Spleen (tissue), 11 donors: ENCODE measurements around the gene ATP5F1D. TPM values are rescaled to one million over a fixed set of nuclear protein-coding genes. Genes with fewer than 3 reads are reported as not detected.

Source experiments
- DNase-seq: peaks from one replicate; pipeline ENCODE4 v3.0.0-alpha.2; 2020
- H3K27ac ChIP-seq, 8 donors: fragments of 200-600 bp; sonication (generic) in 7 of 8; 1 replicate in 4 of 8; 2 replicates in 4 of 8; pipeline versions ENCODE4 v1.5.0 to v1.8.0; 2016 to 2021; ENCODE audit warnings: inconsistent platforms in 4 of 8, mild to moderate bottlenecking in 4 of 8, moderate library complexity in 1 of 8
- H3K27me3 ChIP-seq, 7 donors: fragments of 200-600 bp; sonication (generic) in 6 of 7; replicated peaks in 1 of 7; 1 replicate in 4 of 7; 2 replicates in 3 of 7; pipeline versions ENCODE4 v1.5.0 to v1.8.0; 2016 to 2021; ENCODE audit warnings: inconsistent platforms in 3 of 7, mild to moderate bottlenecking in 1 of 7
- H3K36me3 ChIP-seq, 6 donors: fragments of 200-600 bp; sonication (generic) in 5 of 6; 1 replicate in 4 of 6; 2 replicates in 2 of 6; pipeline versions ENCODE4 v1.5.0 to v1.8.0; 2016 to 2021; ENCODE audit warnings: inconsistent platforms in 2 of 6
- H3K4me1 ChIP-seq, 6 donors: fragments of 200-600 bp; sonication (generic) in 5 of 6; 1 replicate in 3 of 6; 2 replicates in 3 of 6; pipeline versions ENCODE4 v1.5.0 to v1.8.0; 2016 to 2021; ENCODE audit warnings: inconsistent platforms in 3 of 6
- H3K4me3 ChIP-seq, 8 donors: fragments of 200-600 bp; sonication (generic) in 7 of 8; 1 replicate in 4 of 8; 2 replicates in 4 of 8; pipeline versions ENCODE4 v1.5.0 to v1.8.0; 2016 to 2021; ENCODE audit warnings: inconsistent platforms in 4 of 8, mild to moderate bottlenecking in 4 of 8, moderate library complexity in 2 of 8
- H3K9me3 ChIP-seq, 8 donors: fragments of 200-600 bp; sonication (generic) in 7 of 8; 1 replicate in 4 of 8; 2 replicates in 4 of 8; pipeline versions ENCODE4 v1.5.0 to v1.8.0; 2016 to 2021; ENCODE audit warnings: inconsistent platforms in 4 of 8
- CTCF ChIP-seq, 11 experiments: fragments of 200-600 bp in 7 of 11; fragments of 450-650 bp in 4 of 11; sonication (generic) in 4 of 11; IDR thresholded peaks in 8 of 11; conservative IDR thresholded peaks in 3 of 11; 1 replicate in 7 of 11; 2 replicates in 4 of 11; pipeline versions ENCODE4 v1.4.0 to v1.8.0; 2016 to 2021; ENCODE audit warnings: antibody characterized with exemption in 11 of 11, inconsistent platforms in 4 of 11, mild to moderate bottlenecking in 1 of 11
- POLR2A ChIP-seq, 3 donors: fragments of 450-650 bp; IDR thresholded peaks; one replicate each; pipeline ENCODE4 v1.5.1; 2017; ENCODE audit warnings: antibody characterized with exemption in 3 of 3, mild to moderate bottlenecking in 1 of 3
- POLR2AphosphoS5 ChIP-seq, 3 donors: sonication (generic); formaldehyde crosslinking; IDR thresholded peaks; one replicate each; pipeline ENCODE4 v1.5.1; 2017; ENCODE audit warnings: antibody characterized with exemption in 3 of 3
- WGBS, 5 donors: extraction: QIAGEN DNeasy Blood & Tissue Kit in 3 of 5; methylation state at CpG; one replicate each; pipeline versions ENCODE4 v1.1.5 to v1.1.7; 2013 to 2018; 5-methylcytosine and 5-hydroxymethylcytosine counted together
- intact Hi-C: fragments of 100-400 bp; cut with DNase I; formaldehyde crosslinking; loops from one replicate; pipeline ENCODE4 v1.15.0; 2023; ENCODE audit warnings: low total_unique reads
- polyA plus RNA-seq, 3 donors: library from polyadenylated mRNA; stranded (reverse); fragments of 200-250 nt; gene quantifications; one replicate each; pipeline ENCODE4 v1.2.1, GENCODE V29; 2013
- total RNA-seq, 7 donors: library from RNA; depleted of rRNA in 3 of 7; stranded (reverse); fragments of >200 nt in 3 of 7; fragmentation: NEBNext Ultra II Directional in 4 of 7; extraction: Animal tissue kit (Norgen Biotek cat#: 25700) in 4 of 7; gene quantifications; one replicate each; pipeline versions ENCODE4 v1.1.0 to v1.2.1, GENCODE V29; 2016 to 2021
- donor health status: healthy with polysubstance abuse.
- donor health status: DM: no; HTN: no; CAD: no; lungs with moderate emphysema.
- donor health status: DM: no; HTN: no; CAD: no.
- donor health status: Bipolar disorder and iron deficiency.
- donor health status: healthy.
- donor health status: DM: no; HTN: no; CAD: no.
- donor health status: DM: yes; HTN: yes; CAD: no.

Gene ATP5F1D
- total and polyA plus RNA-seq, 10 donors: 49.1 to 166 (median 121) TPM

- 69 to 84% (median 76%) methylated on average over 29 to 33 of the region's 33 CpGs for WGBS, 5 donors
- no peaks in the 10 kb centered on the region for H3K27me3 ChIP-seq
- H3K27ac ChIP-seq: peak overlapping the region in 3 of 8 donors; percentile 15 to 87 (median 52)
- H3K36me3 ChIP-seq: peaks cover 0 to 71% (median 20%) of the 10 kb centered on the region in 6 donors
- intact Hi-C loops: no loop called here
- H3K4me3 ChIP-seq: peak overlapping the region in 1 of 8 donors; percentile 8
- TF ChIP-seq CTCF (IDR thresholded peaks at IDR 0.05 in 8 of 11, conservative IDR thresholded peaks at IDR 0.05 in 3 of 11): no peak
- TF ChIP-seq POLR2AphosphoS5 (IDR thresholded peaks at IDR 0.05): peak in 2 of 3 donors; percentile 32 to 73
- DNase-seq: peak; percentile 77
- peaks cover 51 to 100% (median 92%) of the 10 kb centered on the region in 6 donors for H3K4me1 ChIP-seq
- H3K9me3 ChIP-seq: no peaks in the 10 kb centered on the region
Observed at GRCh38 chr19:1211494-1212234, 29.9 kb upstream of the ATP5F1D start.

GRCh38 chr19:1213391-1214286, 27.9 kb upstream of the ATP5F1D start:
- peak; percentile 89 for DNase-seq
- Histone ChIP-seq H3K36me3 (peaks cover 0 to 88% (median 20%) of the 10 kb centered on the region in 6 donors), H3K4me1 (peaks cover 51 to 100% (median 92%) of the 10 kb centered on the region in 6 donors), H3K9me3 (no peaks in the 10 kb centered on the region), H3K27me3 (no peaks in the 10 kb centered on the region), H3K4me3 (peak overlapping the region in 1 of 8 donors; percentile 45), H3K27ac (peak overlapping the region; percentile 75 to 91 (median 86))
- TF ChIP-seq POLR2AphosphoS5 (IDR thresholded peaks at IDR 0.05): peak; percentile 64 to 73 (median 73)
- no peak for TF ChIP-seq CTCF (IDR thresholded peaks at IDR 0.05 in 8 of 11, conservative IDR thresholded peaks at IDR 0.05 in 3 of 11)
- intact Hi-C loops: no loop called here
- 35 to 46% (median 40%) methylated on average over 26 to 39 of the region's 39 CpGs for WGBS, 5 donors

GRCh38 chr19:1214299-1214861, 27.2 kb upstream of the ATP5F1D start:
- H3K9me3 ChIP-seq: no peaks in the 10 kb centered on the region
- intact Hi-C loops: no loop called here
- DNase-seq: no peak
- peaks cover 0 to 89% (median 20%) of the 10 kb centered on the region in 6 donors for H3K36me3 ChIP-seq
- WGBS, 5 donors: 15 to 56% (median 52%) methylated on average over 8 to 21 of the region's 21 CpGs
- no peak for TF ChIP-seq POLR2AphosphoS5 (IDR thresholded peaks at IDR 0.05)
- H3K27me3 ChIP-seq: no peaks in the 10 kb centered on the region
- peak overlapping the region; percentile 75 to 91 (median 86) for H3K27ac ChIP-seq
- H3K4me3 ChIP-seq: peak overlapping the region in 1 of 8 donors; percentile 45
- peaks cover 48 to 100% (median 90%) of the 10 kb centered on the region in 6 donors for H3K4me1 ChIP-seq

- H3K36me3 ChIP-seq: peaks cover 0 to 89% (median 21%) of the 10 kb centered on the region in 6 donors
- WGBS, 5 donors: 70 to 90% (median 80%) methylated on average over 15 to 26 of the region's 26 CpGs
- H3K4me3 ChIP-seq: peak overlapping the region in 1 of 8 donors; percentile 45
- H3K27me3 ChIP-seq: no peaks in the 10 kb centered on the region
- H3K27ac ChIP-seq: peak overlapping the region; percentile 75 to 91 (median 86)
- peak; percentile 72 for DNase-seq
- no peaks in the 10 kb centered on the region for H3K9me3 ChIP-seq
- peaks cover 41 to 97% (median 84%) of the 10 kb centered on the region in 6 donors for H3K4me1 ChIP-seq
- intact Hi-C loops: no loop called here
- TF ChIP-seq POLR2AphosphoS5 (IDR thresholded peaks at IDR 0.05) (peak in 2 of 3 donors; percentile 39 to 43), POLR2A (IDR thresholded peaks at IDR 0.05) (no peak)
Observed at GRCh38 chr19:1214862-1215731, 26.5 kb upstream of the ATP5F1D start.
